Measurements from ENCODE around the gene PRKG1.

DNA sequence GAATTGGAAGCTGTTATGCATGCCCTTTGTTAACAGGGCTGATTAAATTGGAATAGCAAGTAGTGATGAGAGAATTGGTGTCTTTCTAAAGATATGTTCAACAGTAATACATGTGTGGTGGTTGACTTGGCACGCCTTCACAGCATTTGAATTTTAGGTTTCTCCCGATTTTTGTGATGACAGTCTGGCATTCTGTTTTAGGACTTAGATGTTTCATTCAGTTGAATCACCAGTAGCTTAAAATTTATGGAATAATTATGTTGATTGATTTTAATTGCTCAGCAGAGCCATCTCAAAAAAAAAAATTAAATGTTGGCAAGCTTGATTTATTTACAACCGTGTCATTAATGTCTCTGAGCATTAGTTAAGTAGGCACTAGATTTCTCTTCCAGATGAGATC lies 405.4 kb downstream of the PRKG1 start:
- TF ChIP-seq, protein P1, sequence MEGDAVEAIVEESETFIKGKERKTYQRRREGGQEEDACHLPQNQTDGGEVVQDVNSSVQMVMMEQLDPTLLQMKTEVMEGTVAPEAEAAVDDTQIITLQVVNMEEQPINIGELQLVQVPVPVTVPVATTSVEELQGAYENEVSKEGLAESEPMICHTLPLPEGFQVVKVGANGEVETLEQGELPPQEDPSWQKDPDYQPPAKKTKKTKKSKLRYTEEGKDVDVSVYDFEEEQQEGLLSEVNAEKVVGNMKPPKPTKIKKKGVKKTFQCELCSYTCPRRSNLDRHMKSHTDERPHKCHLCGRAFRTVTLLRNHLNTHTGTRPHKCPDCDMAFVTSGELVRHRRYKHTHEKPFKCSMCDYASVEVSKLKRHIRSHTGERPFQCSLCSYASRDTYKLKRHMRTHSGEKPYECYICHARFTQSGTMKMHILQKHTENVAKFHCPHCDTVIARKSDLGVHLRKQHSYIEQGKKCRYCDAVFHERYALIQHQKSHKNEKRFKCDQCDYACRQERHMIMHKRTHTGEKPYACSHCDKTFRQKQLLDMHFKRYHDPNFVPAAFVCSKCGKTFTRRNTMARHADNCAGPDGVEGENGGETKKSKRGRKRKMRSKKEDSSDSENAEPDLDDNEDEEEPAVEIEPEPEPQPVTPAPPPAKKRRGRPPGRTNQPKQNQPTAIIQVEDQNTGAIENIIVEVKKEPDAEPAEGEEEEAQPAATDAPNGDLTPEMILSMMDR (IDR thresholded peaks at IDR 0.05): no peak
- TF ChIP-seq EZH2 (IDR thresholded peaks at IDR 0.05): no peak
